Superior temporal gyrus (tissue), 1 donor: ENCODE measurements around the gene ARHGEF5.
"Not testable (repeated sequence)": the region's sequence is repeated elsewhere in the genome, so short reads cannot be mapped to it uniquely, and the experiment has no call there.

Source experiments
- DNase-seq: peaks from one replicate; pipeline ENCODE4 v3.0.0-alpha.2; 2016; ENCODE audit errors: extremely low spot score

Gene ARHGEF5

GRCh38 chr7:144384071-144384470 is 28.9 kb downstream of the ARHGEF5 start:
- no peak for DNase-seq

GRCh38 chr7:144384555-144385245 is 29.5 kb downstream of the ARHGEF5 start:
- DNase-seq = no peak

- DNase-seq = no peak
Measured at GRCh38 chr7:144386741-144387140, 31.5 kb downstream of the ARHGEF5 start.

GRCh38 chr7:144388950-144389349 is 33.7 kb downstream of the ARHGEF5 start:
- no peak for DNase-seq

- no peak for DNase-seq
Measured at GRCh38 chr7:144390481-144390880, 35.3 kb downstream of the ARHGEF5 start.

GRCh38 chr7:144391014-144391413 is 35.8 kb downstream of the ARHGEF5 start:
- no peak for DNase-seq

GRCh38 chr7:144391823-144392255 is 36.6 kb downstream of the ARHGEF5 start:
- peak; percentile 86 for DNase-seq

GRCh38 chr7:144397086-144397485 is 41.9 kb downstream of the ARHGEF5 start:
- DNase-seq = no peak

GRCh38 chr7:144398291-144398690 is 43.1 kb downstream of the ARHGEF5 start:
- no peak for DNase-seq

- no peak for DNase-seq
Measured at GRCh38 chr7:144398911-144399310, 43.7 kb downstream of the ARHGEF5 start.

GRCh38 chr7:144399946-144400345 is 44.7 kb downstream of the ARHGEF5 start:
- no peak for DNase-seq

- no peak for DNase-seq
Measured at GRCh38 chr7:144401490-144401889, 46.3 kb downstream of the ARHGEF5 start.

GRCh38 chr7:144403102-144403501 is 47.9 kb downstream of the ARHGEF5 start:
- DNase-seq = no peak

- no peak for DNase-seq
Measured at GRCh38 chr7:144403649-144404061, 48.5 kb downstream of the ARHGEF5 start, which contains the start of gene NOBOX. Gene NOBOX (minus strand): TSS chr7:144403693.

- no peak for DNase-seq
Measured at GRCh38 chr7:144404946-144405345, 49.7 kb downstream of the ARHGEF5 start.

- no peak for DNase-seq
Measured at GRCh38 chr7:144407266-144407931, 52.2 kb downstream of the ARHGEF5 start.

GRCh38 chr7:144408121-144408520 is 52.9 kb downstream of the ARHGEF5 start:
- no peak for DNase-seq

GRCh38 chr7:144410441-144410840 is 55.2 kb downstream of the ARHGEF5 start:
- DNase-seq = no peak

- DNase-seq = no peak
Measured at GRCh38 chr7:144414815-144415214, 59.6 kb downstream of the ARHGEF5 start.

- no peak for DNase-seq
Measured at GRCh38 chr7:144415858-144416257, 60.7 kb downstream of the ARHGEF5 start.

GRCh38 chr7:144416341-144416740 is 61.1 kb downstream of the ARHGEF5 start:
- no peak for DNase-seq

- not testable (repeated sequence) for DNase-seq
Measured at GRCh38 chr7:144418931-144419330, 63.7 kb downstream of the ARHGEF5 start.

- DNase-seq = not testable (repeated sequence)
Measured at GRCh38 chr7:144427539-144427938, 72.3 kb downstream of the ARHGEF5 start.
